GM23338 (cell line): ENCODE data around the gene SLF2. TPM values are rescaled to one million over a fixed set of nuclear protein-coding genes. Genes with fewer than 3 reads are reported as not detected.

Experiments
- ATAC-seq: fragments of 200-7000 bp; cut with Tn5 transposase; 3 replicates; pipeline ENCODE4 v1.9.1; 2020
- DNase-seq: peaks from one replicate; pipeline ENCODE4 v3.0.0-alpha.2; 2015; ENCODE audit warnings: low spot score
- H2AFZ ChIP-seq: fragments of 200-600 bp; sonication (generic); 2 replicates; pipeline ENCODE4 v1.8.0; 2016; ENCODE audit warnings: antibody characterized with exemption, mild to moderate bottlenecking, moderate library complexity
- H3F3A ChIP-seq: fragments of 200-600 bp; sonication (generic); replicated peaks from 2 replicates; pipeline ENCODE4 v1.8.0; 2017; ENCODE audit warnings: antibody characterized with exemption, mixed run types, low read depth
- H3K27ac ChIP-seq: fragments of 200-600 bp; sonication (generic); 2 replicates; pipeline ENCODE4 v1.6.1; 2016; ENCODE audit warnings: low read depth
- H3K27me3 ChIP-seq: fragments of 200-600 bp; sonication (generic); 2 replicates; pipeline ENCODE4 v1.8.0; 2016; ENCODE audit warnings: mild to moderate bottlenecking, mixed run types, moderate library complexity; ENCODE audit not compliant: insufficient read depth
- H3K36me3 ChIP-seq: fragments of 200-600 bp; sonication (generic); 2 replicates; pipeline ENCODE4 v1.8.0; 2016; ENCODE audit warnings: mild to moderate bottlenecking; ENCODE audit not compliant: insufficient read depth
- H3K4me1 ChIP-seq: fragments of 200-600 bp; sonication (generic); 2 replicates; pipeline ENCODE4 v1.8.0; 2016; ENCODE audit warnings: mild to moderate bottlenecking, moderate library complexity; ENCODE audit not compliant: insufficient read depth
- H3K4me2 ChIP-seq: fragments of 200-600 bp; sonication (generic); 2 replicates; pipeline ENCODE4 v1.7.1; 2017; ENCODE audit warnings: mixed run types
- H3K4me3 ChIP-seq: fragments of 200-600 bp; sonication (generic); 2 replicates; pipeline ENCODE4 v1.6.1; 2016; ENCODE audit warnings: mixed run types
- H3K79me2 ChIP-seq: fragments of 200-600 bp; sonication (generic); replicated peaks from 2 replicates; pipeline ENCODE4 v1.8.0; 2017; ENCODE audit warnings: mild to moderate bottlenecking; ENCODE audit not compliant: insufficient read depth
- H3K9me2 ChIP-seq: fragments of 200-600 bp; sonication (generic); 2 replicates; pipeline ENCODE4 v1.8.0; 2017; ENCODE audit not compliant: insufficient read depth
- H4K20me1 ChIP-seq: fragments of 200-600 bp; sonication (generic); replicated peaks from 2 replicates; pipeline ENCODE4 v1.8.0; 2017; ENCODE audit warnings: mild to moderate bottlenecking; ENCODE audit not compliant: insufficient read depth
- H3K27ac Mint-ChIP-seq: 2 replicates; pipeline ENCODE4 v1.8.0; 2020; ENCODE audit warnings: inconsistent platforms, mild to moderate bottlenecking, moderate library complexity, mixed read lengths
- H3K27me3 Mint-ChIP-seq: 3 replicates; pipeline ENCODE4 v1.8.0; 2022; ENCODE audit warnings: low read depth, mild to moderate bottlenecking, moderate library complexity, mixed read lengths, inconsistent platforms; ENCODE audit not compliant: insufficient read depth, poor library complexity
- H3K36me3 Mint-ChIP-seq: 3 replicates; pipeline ENCODE4 v1.8.0; 2021; ENCODE audit warnings: low read depth, mild to moderate bottlenecking, inconsistent platforms, moderate library complexity, mixed read lengths
- H3K4me1 Mint-ChIP-seq: 3 replicates; pipeline ENCODE4 v1.8.0; 2020; ENCODE audit warnings: mild to moderate bottlenecking, inconsistent platforms, mixed read lengths
- H3K4me3 Mint-ChIP-seq: 3 replicates; pipeline ENCODE4 v1.8.0; 2021; ENCODE audit warnings: moderate library complexity, mild to moderate bottlenecking, inconsistent platforms, mixed read lengths
- H3K9me3 Mint-ChIP-seq: 3 replicates; pipeline ENCODE4 v1.8.0; 2020; ENCODE audit warnings: moderate library complexity, mild to moderate bottlenecking, inconsistent platforms, mixed read lengths
- CREB1 ChIP-seq: fragments of 250-450 bp; sonication (Bioruptor Pico); IDR thresholded peaks from 2 replicates; pipeline ENCODE4 v1.5.0; 2020; ENCODE audit warnings: low read depth, mild to moderate bottlenecking, moderate library complexity
- CTCF ChIP-seq, 2 experiments: fragments of 200-600 bp in 1 of 2; sonication (generic) in 1 of 2; conservative IDR thresholded peaks; 2 replicates each; pipeline versions ENCODE4 v1.5.1 to v1.6.1; 2016 to 2017; ENCODE audit warnings: antibody characterized with exemption in 2 of 2, low read depth in 2 of 2, mild to moderate bottlenecking in 2 of 2, moderate library complexity in 1 of 2
- ETS1 ChIP-seq: IDR thresholded peaks from 2 replicates; pipeline ENCODE4 v1.6.1; 2016; ENCODE audit warnings: antibody characterized with exemption
- JUNB ChIP-seq: IDR thresholded peaks from one replicate; pipeline ENCODE4 v1.6.1; 2016; ENCODE audit warnings: antibody characterized with exemption; ENCODE audit not compliant: unreplicated experiment
- POLR2AphosphoS5 ChIP-seq: IDR thresholded peaks from 2 replicates; pipeline ENCODE4 v1.6.1; 2016; ENCODE audit warnings: antibody characterized with exemption, low read depth
- REST ChIP-seq: IDR thresholded peaks from one replicate; pipeline ENCODE4 v1.6.1; 2018; ENCODE audit warnings: antibody characterized with exemption; ENCODE audit not compliant: unreplicated experiment
- STAT1 ChIP-seq: IDR thresholded peaks from one replicate; pipeline ENCODE4 v1.6.1; 2016; ENCODE audit warnings: antibody characterized with exemption; ENCODE audit not compliant: unreplicated experiment
- ZNF114 ChIP-seq: fragments of 250-450 bp; sonication (Bioruptor Pico); IDR thresholded peaks from 2 replicates; pipeline ENCODE4 v1.5.0; 2020; ENCODE audit warnings: mild to moderate bottlenecking, moderate library complexity
- ZNF331 ChIP-seq: fragments of 250-450 bp; sonication (Bioruptor Pico); IDR thresholded peaks from 2 replicates; pipeline ENCODE4 v1.5.0; 2020; ENCODE audit warnings: low read depth, mild to moderate bottlenecking, moderate library complexity
- polyA plus RNA-seq: library from polyadenylated mRNA; unstranded; fragments of >200 nt; fragmentation: Nextera tagmentation; extraction: Ambion mirVana; gene quantifications from 2 replicates; pipeline ENCODE4 v1.2.1, GENCODE V29; 2016
- total RNA-seq: library from RNA; depleted of rRNA; stranded (reverse); fragments of >200 nt; shearing (Covaris generic); gene quantifications from 2 replicates; pipeline ENCODE4 v1.2.3, GENCODE V29; 2014

The SLF2 gene
- total and polyA plus RNA-seq, 2 experiments from 2014 or later: 13.6 to 22.1 TPM

- no peak for TF ChIP-seq ZNF331 (CRISPR knock-in tag)
- TF ChIP-seq ETS1: no peak
- no peak for TF ChIP-seq STAT1
- no peak for TF ChIP-seq CTCF (conservative IDR thresholded peaks at IDR 0.05; ENCODE audit: low read depth in 2 of 2)
- no peak for TF ChIP-seq ZNF114 (CRISPR knock-in tag)
- no peak for TF ChIP-seq JUNB
- TF ChIP-seq CREB1 (CRISPR knock-in tag): no peak
- TF ChIP-seq REST: no peak
- no peak for TF ChIP-seq POLR2AphosphoS5
These were observed 51.1 kb downstream of the SLF2 start (continued) for GRCh38 chr10:100963826-100964225.

- Histone ChIP-seq H3K9me2 (no peaks in the 10 kb centered on the region), H3K4me3 (no peak overlapping the region), H2AFZ (no peak overlapping the region), H3K4me2 (no peak overlapping the region), H3K36me3 (0 out of 2 replicates have a peak, but pooled peaks cover 3% of the 10 kb centered on the region), H3F3A (peaks cover 5% of the 10 kb centered on the region; the same call in 1 of the 2 replicates), H3K27me3 (no peaks in the 10 kb centered on the region), H4K20me1 (peaks cover 9% of the 10 kb centered on the region; the same call in 1 of the 2 replicates), H3K79me2 (no peaks in the 10 kb centered on the region), H3K4me1 (peaks cover 13% of the 10 kb centered on the region), H3K27ac (no peak overlapping the region)
- ATAC-seq (no peak), DNase-seq (no peak)
- Mint-ChIP-seq H3K36me3 (peaks cover 10% of the 10 kb centered on the region; the same call in 1 of the 3 replicates), H3K27me3 (peaks cover 11% of the 10 kb centered on the region), H3K4me1 (peaks cover 13% of the 10 kb centered on the region), H3K27ac (no peak overlapping the region), H3K4me3 (no peak overlapping the region), H3K9me3 (no peaks in the 10 kb centered on the region)
- no peak for TF ChIP-seq STAT1
These were observed 53.1 kb downstream of the SLF2 start for GRCh38 chr10:100965820-100966219.
